Ovary (tissue), 3 donors: ENCODE results near the gene SMARCB1.

Source experiments
- CTCF ChIP-seq, 3 donors: fragments of 450-650 bp in 2 of 3; fragments of 200-600 bp in 1 of 3; IDR thresholded peaks; one replicate each; pipeline versions ENCODE4 v1.5.1 to v1.8.0; 2016 to 2022; ENCODE audit warnings: antibody characterized with exemption in 3 of 3, mild to moderate bottlenecking in 1 of 3
- POLR2A ChIP-seq: fragments of 450-650 bp; IDR thresholded peaks from one replicate; pipeline ENCODE4 v1.6.1; 2017; ENCODE audit warnings: antibody characterized with exemption, mild to moderate bottlenecking, moderate library complexity
- donor health status: DM: no; HTN: no; CAD: no.

DNA sequence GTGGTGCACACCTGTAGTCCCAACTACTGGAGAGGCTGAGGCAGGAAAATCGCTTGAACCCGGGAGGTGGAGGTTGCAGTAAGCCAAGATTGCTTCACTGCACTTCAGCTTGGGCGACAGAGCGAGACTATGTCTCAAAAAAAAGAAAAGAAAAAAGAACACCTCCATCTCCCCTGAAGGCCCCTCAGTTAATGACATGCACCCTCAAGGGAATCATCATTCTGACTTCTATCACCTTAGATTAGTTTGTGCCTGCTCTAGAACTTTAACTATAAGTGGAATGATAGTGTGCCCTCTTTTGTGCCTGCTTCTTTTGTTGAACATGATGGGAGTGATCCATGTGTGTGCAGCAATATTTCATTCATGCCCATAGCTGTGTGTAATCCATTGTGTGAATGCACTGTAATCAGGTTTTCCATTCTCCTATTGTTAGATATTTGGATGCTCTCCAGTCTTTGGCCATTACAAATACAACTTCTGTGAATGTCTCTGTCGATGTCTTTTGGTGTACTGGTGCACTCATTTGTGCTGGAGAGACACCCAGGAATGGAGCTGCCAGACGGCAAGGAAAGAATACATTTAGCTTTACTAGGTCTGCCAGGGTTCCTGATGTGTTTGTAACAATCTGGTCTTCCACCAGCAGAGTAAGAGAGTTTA lies 31.7 kb upstream of the SMARCB1 start:
- no peak for TF ChIP-seq POLR2A
- no peak for TF ChIP-seq CTCF (IDR thresholded peaks at IDR 0.05)
